Naive thymus-derived CD8-positive, alpha-beta T cell (primary cell): ENCODE results near the gene LRRC42. TPM values are rescaled to one million over a fixed set of nuclear protein-coding genes. Genes with fewer than 3 reads are reported as not detected.
A peak's percentile ranks its signal among the peaks of the same experiment; 100 is the strongest.
"Not testable (repeated sequence)": the region's sequence is repeated elsewhere in the genome, so short reads cannot be mapped to it uniquely, and the experiment has no call there.

ENCODE experiments used
- ATAC-seq, 2 donors: fragments of 150-1000 bp; cut with Tn5 transposase in 1 of 2; sonication (Bioruptor Pico), chemical (Tn5 transposase) in 1 of 2; 1 replicate in 1 of 2; 2 replicates in 1 of 2; pipeline ENCODE4 v1.10.0; 2021; ENCODE audit warnings: mild to moderate bottlenecking in 2 of 2, moderate library complexity in 2 of 2
- POLR2A ChIA-PET: fragments of 350-600 bp; sonication (Branson Sonifier 250); formaldehyde crosslinking; loops from one replicate; lab custom pipeline; 2021; ENCODE audit warnings: antibody characterized with exemption; lab: Charles Lee
- DNase-seq, 10 donors: peaks; one replicate each; pipeline versions ENCODE4 v3.0.0 to v3.0.0-alpha.2; 2020 to 2022
- H3K27ac Mint-ChIP-seq, 10 donors: one replicate each; pipeline ENCODE4 v1.8.0; 2020 to 2022; ENCODE audit warnings: mild to moderate bottlenecking in 10 of 10, mixed read lengths in 10 of 10, moderate library complexity in 4 of 10, inconsistent platforms in 1 of 10
- H3K27me3 Mint-ChIP-seq, 5 donors: one replicate each; pipeline ENCODE4 v1.8.0; 2021 to 2022; ENCODE audit warnings: mixed read lengths in 5 of 5
- H3K36me3 Mint-ChIP-seq, 3 donors: one replicate each; pipeline ENCODE4 v1.8.0; 2020 to 2022; ENCODE audit warnings: mixed read lengths in 3 of 3, mild to moderate bottlenecking in 2 of 3, inconsistent platforms in 1 of 3
- H3K4me1 Mint-ChIP-seq, 4 donors: one replicate each; pipeline ENCODE4 v1.8.0; 2021 to 2022; ENCODE audit warnings: mixed read lengths in 4 of 4
- H3K4me3 Mint-ChIP-seq, 10 donors: one replicate each; pipeline ENCODE4 v1.8.0; 2020 to 2022; ENCODE audit warnings: mild to moderate bottlenecking in 10 of 10, mixed read lengths in 10 of 10, moderate library complexity in 6 of 10, inconsistent platforms in 1 of 10
- H3K9me3 Mint-ChIP-seq, 9 donors: one replicate each; pipeline ENCODE4 v1.8.0; 2020 to 2022; ENCODE audit warnings: mixed read lengths in 9 of 9, mild to moderate bottlenecking in 3 of 9, inconsistent platforms in 1 of 9, moderate library complexity in 1 of 9
- polyA plus RNA-seq, 3 donors: library from polyadenylated mRNA; unstranded; fragments of 300-500 nt; fragmentation: Illumina TruSeq; gene quantifications; one replicate each; pipeline ENCODE4 v1.2.3, GENCODE V29; 2021
- total RNA-seq, 8 experiments: library from RNA in 2 of 8; stranded (reverse) in 2 of 8; gene quantifications; one replicate each; pipeline ENCODE4 v1.2.3 and lab custom pipeline; 2021 to 2026

LRRC42 gene
- total and polyA plus RNA-seq, 5 experiments from 2014 or later: 7.8 to 10.5 (median 9.1) TPM

- Mint-ChIP-seq H3K36me3 (no peaks in the 10 kb centered on the region), H3K4me3 (no peak overlapping the region)
These were observed 57.1 kb downstream of the LRRC42 start for GRCh38 chr1:54003249-54003646.

DNA sequence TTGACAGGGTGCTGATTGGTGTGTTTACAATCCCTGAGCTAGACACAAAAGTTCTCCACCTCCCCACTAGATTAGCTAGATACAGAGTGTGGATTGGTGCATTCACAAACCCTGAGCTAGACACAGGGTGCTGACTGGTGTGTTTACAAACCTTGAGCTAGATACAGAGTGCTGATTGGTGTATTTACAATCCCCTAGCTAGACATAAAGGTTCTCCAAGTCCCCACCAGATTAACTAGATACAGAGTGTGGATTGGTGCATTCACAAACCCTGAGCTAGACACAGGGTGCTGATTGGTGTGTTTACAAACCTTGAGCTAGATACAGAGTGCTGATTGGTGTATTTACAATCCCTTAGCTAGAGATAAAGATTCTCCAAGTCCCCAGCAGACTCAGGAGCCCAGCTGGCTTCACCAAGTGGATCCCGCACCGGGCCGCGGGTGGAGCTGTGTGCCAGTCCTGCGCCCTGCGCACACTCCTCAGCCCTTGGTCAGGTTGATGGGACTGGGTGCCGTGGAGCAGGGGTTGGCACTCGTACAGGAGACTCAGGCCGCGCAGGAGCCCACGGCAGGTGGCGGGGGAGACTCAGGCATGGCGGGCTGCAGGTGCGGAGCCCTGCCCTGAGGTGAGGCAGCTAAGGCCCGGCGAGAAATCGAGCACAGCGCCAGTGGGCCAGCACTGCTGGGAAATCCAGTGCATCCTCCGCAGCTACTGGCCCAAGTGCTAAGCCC is 57.8 kb downstream of the LRRC42 start:
- H3K27me3 Mint-ChIP-seq, ATAC-seq, POLR2A ChIA-PET, H3K4me1 Mint-ChIP-seq, H3K4me3 Mint-ChIP-seq, H3K36me3 Mint-ChIP-seq, H3K9me3 Mint-ChIP-seq, H3K27ac Mint-ChIP-seq: not testable (repeated sequence)
- DNase-seq: peak in 1 of 10 donors; percentile 17

More at GRCh38 chr1:54003249-54003646, 57.1 kb downstream of the LRRC42 start:
- peak in 1 of 10 donors; percentile 3 for DNase-seq
- Mint-ChIP-seq H3K27ac (no peak overlapping the region), H3K27me3 (peaks cover 0 to 7% (median 4%) of the 10 kb centered on the region in 5 donors), H3K4me1 (no peaks in the 10 kb centered on the region), H3K9me3 (peaks cover 0 to 2% (median 0%) of the 10 kb centered on the region in 9 donors)
- POLR2A ChIA-PET: no interaction called here
- ATAC-seq: no peak

- Mint-ChIP-seq H3K27ac (no peak overlapping the region), H3K9me3 (peaks cover 0 to 2% (median 0%) of the 10 kb centered on the region in 9 donors), H3K4me1 (no peaks in the 10 kb centered on the region), H3K4me3 (no peak overlapping the region), H3K27me3 (peaks cover 3 to 8% (median 4%) of the 10 kb centered on the region in 5 donors), H3K36me3 (no peaks in the 10 kb centered on the region)
- POLR2A ChIA-PET: interaction anchor here (0.6 kb wide), 1 partner anchor 487 kb away, joined by 6 read pairs; no protein-coding TSS in a partner anchor
- DNase-seq (peak in 1 of 10 donors; percentile 7), ATAC-seq (no peak)
These were observed 58.4 kb downstream of the LRRC42 start for GRCh38 chr1:54004481-54005049.

DNA sequence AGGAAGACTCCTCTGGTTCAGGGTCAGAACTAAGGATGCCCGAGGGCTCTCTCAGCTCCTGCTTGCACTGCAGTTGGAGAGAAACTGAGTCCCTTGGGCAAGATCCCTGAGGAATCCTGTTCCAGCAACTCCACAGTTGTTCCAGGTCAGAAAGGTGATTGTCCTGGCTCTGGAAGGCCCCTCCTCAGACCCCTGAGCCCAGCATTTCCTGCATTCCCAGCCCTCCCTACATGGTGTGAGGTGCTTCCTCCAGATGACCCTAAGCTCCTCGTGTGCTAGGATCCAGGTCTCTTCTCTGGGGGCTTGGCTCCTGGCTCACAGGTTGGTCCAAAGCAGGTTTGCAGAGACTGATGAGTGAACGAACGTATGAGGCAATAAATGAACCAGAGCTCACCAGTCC is 60.4 kb downstream of the LRRC42 start:
- POLR2A ChIA-PET: no interaction called here
- H3K36me3 Mint-ChIP-seq: no peaks in the 10 kb centered on the region
- no peak for ATAC-seq
- H3K27me3 Mint-ChIP-seq: peaks cover 3 to 8% (median 7%) of the 10 kb centered on the region in 5 donors
- no peaks in the 10 kb centered on the region for H3K4me1 Mint-ChIP-seq
- H3K4me3 Mint-ChIP-seq: no peak overlapping the region
- peaks cover 0 to 2% (median 0%) of the 10 kb centered on the region in 9 donors for H3K9me3 Mint-ChIP-seq
- H3K27ac Mint-ChIP-seq: peak overlapping the region in 1 of 10 donors; percentile 31
- no peak for DNase-seq

DNA sequence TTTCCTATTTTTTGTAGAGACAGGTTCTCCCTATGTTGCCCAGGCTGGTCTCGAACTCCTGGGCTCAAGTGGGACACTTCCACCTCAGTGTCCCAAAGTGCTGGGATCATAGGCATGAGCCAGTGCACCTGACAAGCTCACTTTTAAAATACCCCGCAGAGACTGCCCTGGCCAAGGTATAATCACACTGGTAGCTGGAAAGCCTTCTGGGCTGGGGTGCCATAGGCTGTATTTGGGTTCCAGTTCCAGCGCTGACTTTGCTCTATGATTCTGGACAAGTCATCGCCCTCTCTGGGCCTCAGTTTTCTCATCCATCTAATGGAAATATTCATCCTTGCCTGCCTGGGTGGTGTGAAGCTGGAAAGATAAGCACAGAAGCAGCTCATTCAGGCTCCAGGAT is 61.5 kb downstream of the LRRC42 start:
- H3K36me3 Mint-ChIP-seq: no peaks in the 10 kb centered on the region
- DNase-seq: peak in 1 of 10 donors; percentile 10
- H3K9me3 Mint-ChIP-seq: peaks cover 0 to 2% (median 0%) of the 10 kb centered on the region in 9 donors
- no peak overlapping the region for H3K4me3 Mint-ChIP-seq
- peaks cover 5 to 14% (median 8%) of the 10 kb centered on the region in 5 donors for H3K27me3 Mint-ChIP-seq
- H3K4me1 Mint-ChIP-seq: no peaks in the 10 kb centered on the region
- POLR2A ChIA-PET: no interaction called here
- no peak overlapping the region for H3K27ac Mint-ChIP-seq
- no peak for ATAC-seq

DNA sequence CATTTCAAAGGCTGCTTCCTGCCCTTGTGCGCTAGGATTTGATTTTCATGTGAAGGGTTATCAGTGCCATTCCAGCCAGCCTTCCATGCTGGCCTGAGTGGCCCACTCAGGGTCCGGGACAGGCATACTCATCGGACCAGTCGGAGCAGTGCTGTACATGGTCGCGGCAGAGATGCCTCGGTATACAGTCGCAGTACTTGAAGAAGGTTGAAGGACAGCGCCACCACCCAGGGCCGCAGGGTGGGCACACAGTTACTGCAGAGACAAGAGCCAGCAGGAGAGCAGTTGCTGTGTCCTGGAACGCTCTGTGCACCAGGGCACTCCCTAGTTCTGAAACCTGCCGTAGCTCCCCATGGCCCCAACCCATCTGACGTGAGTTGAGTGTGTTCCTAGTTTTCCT is 62.7 kb downstream of the LRRC42 start:
- H3K36me3 Mint-ChIP-seq: no peaks in the 10 kb centered on the region
- H3K27ac Mint-ChIP-seq: no peak overlapping the region
- ATAC-seq: no peak
- H3K4me3 Mint-ChIP-seq: no peak overlapping the region
- H3K4me1 Mint-ChIP-seq: no peaks in the 10 kb centered on the region
- no peaks in the 10 kb centered on the region for H3K9me3 Mint-ChIP-seq
- POLR2A ChIA-PET: no interaction called here
- DNase-seq: peak in 1 of 10 donors; percentile 7
- peaks cover 6 to 18% (median 14%) of the 10 kb centered on the region in 5 donors for H3K27me3 Mint-ChIP-seq

DNA sequence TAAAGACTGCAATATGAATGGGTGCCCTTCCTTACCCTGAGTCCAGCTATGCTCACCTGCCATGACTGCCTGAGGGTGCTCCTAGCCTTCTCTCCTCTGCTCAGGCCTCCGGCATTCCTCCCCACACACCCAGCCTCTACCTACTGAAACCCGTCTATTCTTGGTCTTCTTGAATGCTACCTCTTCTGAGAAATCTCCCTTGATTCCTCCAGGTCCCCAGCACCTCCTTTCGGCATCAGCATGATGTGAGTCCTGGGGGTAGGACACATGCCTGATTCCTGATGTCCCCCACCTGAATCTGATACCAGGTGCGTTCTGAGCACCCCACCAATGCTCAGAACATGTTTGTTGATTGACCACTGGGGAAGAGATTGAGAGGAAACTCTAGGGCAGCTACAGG is 63.3 kb downstream of the LRRC42 start:
- DNase-seq (peak in 1 of 10 donors; percentile 6), ATAC-seq (no peak)
- Mint-ChIP-seq H3K36me3 (no peaks in the 10 kb centered on the region), H3K4me1 (no peaks in the 10 kb centered on the region), H3K27ac (peak overlapping the region in 1 of 10 donors; percentile 70), H3K27me3 (peaks cover 6 to 18% (median 14%) of the 10 kb centered on the region in 5 donors), H3K9me3 (no peaks in the 10 kb centered on the region), H3K4me3 (no peak overlapping the region)
- POLR2A ChIA-PET: no interaction called here

GRCh38 chr1:54010415-54011117 is 64.4 kb downstream of the LRRC42 start:
- H3K4me1 Mint-ChIP-seq: no peaks in the 10 kb centered on the region
- ATAC-seq: no peak
- H3K9me3 Mint-ChIP-seq: no peaks in the 10 kb centered on the region
- H3K4me3 Mint-ChIP-seq: no peak overlapping the region
- no peak for DNase-seq
- H3K36me3 Mint-ChIP-seq: no peaks in the 10 kb centered on the region
- POLR2A ChIA-PET: no interaction called here
- peaks cover 6 to 18% (median 13%) of the 10 kb centered on the region in 5 donors for H3K27me3 Mint-ChIP-seq
- no peak overlapping the region for H3K27ac Mint-ChIP-seq

- Mint-ChIP-seq H3K27ac (no peak overlapping the region), H3K4me1 (no peaks in the 10 kb centered on the region)
These were observed 65.3 kb downstream of the LRRC42 start for GRCh38 chr1:54011316-54012007.

GRCh38 chr1:54012008-54012325 is 65.8 kb downstream of the LRRC42 start:
- H3K36me3 Mint-ChIP-seq: no peaks in the 10 kb centered on the region
- ATAC-seq (no peak), DNase-seq (peak in 1 of 10 donors; percentile 4)
- no peaks in the 10 kb centered on the region for H3K4me1 Mint-ChIP-seq
- H3K9me3 Mint-ChIP-seq: no peaks in the 10 kb centered on the region
- no peak overlapping the region for H3K4me3 Mint-ChIP-seq
- no peak overlapping the region for H3K27ac Mint-ChIP-seq
- POLR2A ChIA-PET: no interaction called here
- peaks cover 6 to 15% (median 10%) of the 10 kb centered on the region in 5 donors for H3K27me3 Mint-ChIP-seq

More at GRCh38 chr1:54011316-54012007, 65.3 kb downstream of the LRRC42 start:
- H3K4me3 Mint-ChIP-seq: no peak overlapping the region
- peaks cover 6 to 17% (median 10%) of the 10 kb centered on the region in 5 donors for H3K27me3 Mint-ChIP-seq
- POLR2A ChIA-PET: no interaction called here
- DNase-seq (no peak), ATAC-seq (no peak)
- H3K9me3 Mint-ChIP-seq: no peaks in the 10 kb centered on the region
- H3K36me3 Mint-ChIP-seq: no peaks in the 10 kb centered on the region

GRCh38 chr1:54012863-54013262 is 66.7 kb downstream of the LRRC42 start:
- H3K9me3 Mint-ChIP-seq: no peaks in the 10 kb centered on the region
- DNase-seq: peak in 1 of 10 donors; percentile 3
- no peaks in the 10 kb centered on the region for H3K4me1 Mint-ChIP-seq
- peak overlapping the region in 1 of 10 donors; percentile 20 for H3K4me3 Mint-ChIP-seq
- peaks cover 6 to 15% (median 10%) of the 10 kb centered on the region in 5 donors for H3K27me3 Mint-ChIP-seq
- POLR2A ChIA-PET: interaction anchor here (0.6 kb wide), 1 partner anchor 20 kb away, joined by 5 read pairs; no protein-coding TSS in a partner anchor
- no peak overlapping the region for H3K27ac Mint-ChIP-seq
- no peak for ATAC-seq
- no peaks in the 10 kb centered on the region for H3K36me3 Mint-ChIP-seq

DNA sequence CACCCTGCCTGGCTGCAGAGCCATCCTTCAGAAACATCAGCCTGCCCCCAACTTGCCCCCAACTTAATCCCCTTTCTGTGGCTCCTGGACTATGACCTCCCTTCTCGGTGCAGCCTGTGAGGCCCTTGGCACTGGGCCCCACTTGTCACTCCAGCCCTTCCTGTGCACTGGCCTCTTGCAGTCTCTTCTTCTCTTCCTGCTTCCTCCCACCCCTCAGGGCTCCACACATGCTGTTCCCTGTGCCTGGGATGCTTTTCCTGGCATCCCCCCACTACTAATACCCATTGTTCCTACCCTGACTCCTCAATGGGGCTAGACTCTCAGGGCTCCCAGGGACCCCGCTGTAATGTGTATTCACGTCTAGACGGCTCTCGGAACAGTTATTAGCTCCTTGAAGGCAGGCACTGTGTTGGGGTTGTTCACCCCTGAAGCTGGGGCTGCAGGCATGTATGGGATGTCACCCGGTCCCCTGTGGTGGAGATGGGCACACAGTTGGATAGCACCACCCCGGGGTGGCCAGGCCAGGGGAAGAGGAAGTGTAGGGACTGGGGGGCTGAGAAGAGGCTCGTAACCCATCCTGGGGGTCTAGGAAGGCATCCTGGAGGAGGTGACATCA is 67.4 kb downstream of the LRRC42 start:
- Mint-ChIP-seq H3K4me3 (no peak overlapping the region), H3K4me1 (no peaks in the 10 kb centered on the region), H3K9me3 (no peaks in the 10 kb centered on the region), H3K27ac (peak overlapping the region in 1 of 10 donors; percentile 48), H3K27me3 (peaks cover 6 to 14% (median 10%) of the 10 kb centered on the region in 5 donors), H3K36me3 (no peaks in the 10 kb centered on the region)
- POLR2A ChIA-PET: no interaction called here
- ATAC-seq: no peak
- peak in 1 of 10 donors; percentile 10 for DNase-seq
